NCI-H1417 treated with DMSO at 0.1 percent for 48 hours (cell line): ENCODE data around the gene PRR12.
"Not testable (repeated sequence)": the region's sequence is repeated elsewhere in the genome, so short reads cannot be mapped to it uniquely, and the experiment has no call there.

Source experiments
- DNase-seq: peaks from one replicate; lab custom pipeline; 2025; lab: John Stamatoyannopoulos, UW

Gene PRR12

GRCh38 chr19:49616532-49616931 lies 25.6 kb downstream of the PRR12 start:
- DNase-seq: no peak

- DNase-seq: no peak
Observed at GRCh38 chr19:49616945-49617344, 26.0 kb downstream of the PRR12 start.

- not testable (repeated sequence) for DNase-seq
Observed at GRCh38 chr19:49617860-49618259, 26.9 kb downstream of the PRR12 start.

- DNase-seq: no peak
Observed at GRCh38 chr19:49624967-49625910, 34.3 kb downstream of the PRR12 start.

- no peak for DNase-seq
Observed at GRCh38 chr19:49626226-49626625, 35.2 kb downstream of the PRR12 start.

GRCh38 chr19:49629659-49630058 lies 38.7 kb downstream of the PRR12 start:
- no peak for DNase-seq

- no peak for DNase-seq
Observed at GRCh38 chr19:49631014-49631588, 40.1 kb downstream of the PRR12 start.

- DNase-seq: no peak
Observed at GRCh38 chr19:49631610-49632192, 40.7 kb downstream of the PRR12 start.

- no peak for DNase-seq
Observed at GRCh38 chr19:49632576-49632975, 41.6 kb downstream of the PRR12 start.

GRCh38 chr19:49633273-49633672 lies 42.3 kb downstream of the PRR12 start:
- not testable (repeated sequence) for DNase-seq

GRCh38 chr19:49635530-49636232 lies 44.7 kb downstream of the PRR12 start:
- no peak for DNase-seq

GRCh38 chr19:49636233-49636932 lies 45.4 kb downstream of the PRR12 start:
- DNase-seq: no peak

GRCh38 chr19:49637821-49638738 lies 47.1 kb downstream of the PRR12 start:
- no peak for DNase-seq

GRCh38 chr19:49639401-49640112 lies 48.6 kb downstream of the PRR12 start:
- no peak for DNase-seq

- DNase-seq: peak; percentile 97
Observed at GRCh38 chr19:49640113-49640898, 49.3 kb downstream of the PRR12 start, which contains the start of gene RRAS. TSS of gene RRAS (minus strand) at chr19:49640143. CDS start at chr19:49640098, 45 bp downstream.

GRCh38 chr19:49641688-49642491 lies 50.9 kb downstream of the PRR12 start, which contains the start of gene SCAF1:
TSS of gene SCAF1 (plus strand) at chr19:49642209. CDS start at chr19:49645027, 2,818 bp downstream.
- DNase-seq: peak; percentile 90

GRCh38 chr19:49642492-49643035 lies 51.6 kb downstream of the PRR12 start:
- no peak for DNase-seq

GRCh38 chr19:49643466-49643865 lies 52.5 kb downstream of the PRR12 start:
- no peak for DNase-seq
